ENCODE data around the gene ZPLD1. TPM values are rescaled to one million over a fixed set of nuclear protein-coding genes. Genes with fewer than 3 reads are reported as not detected.

Gene ZPLD1
- total and polyA plus RNA-seq, 9 donors = 0.11 to 0.48 (median 0.27) TPM; not detected in 1

DNA sequence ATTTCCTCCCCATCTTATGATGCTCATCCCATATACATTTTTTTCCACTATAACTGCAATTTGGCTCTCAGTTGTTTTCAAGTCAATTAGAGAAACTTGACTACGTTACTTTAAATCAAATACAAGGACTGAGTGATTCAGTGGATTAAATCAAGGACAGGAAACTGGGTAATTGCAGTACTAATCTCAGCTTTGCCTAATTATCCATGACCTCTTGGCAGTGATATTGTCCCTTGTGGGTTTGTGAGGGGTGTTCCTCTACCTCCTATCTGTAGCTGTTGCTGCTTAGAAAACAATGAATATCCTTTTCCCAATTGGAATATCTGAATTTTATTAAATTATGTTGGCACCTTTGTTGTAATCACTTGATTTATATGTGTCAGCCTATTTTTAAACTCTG, 79.4 kb downstream of the ZPLD1 start:
- TF ChIP-seq, protein P1, sequence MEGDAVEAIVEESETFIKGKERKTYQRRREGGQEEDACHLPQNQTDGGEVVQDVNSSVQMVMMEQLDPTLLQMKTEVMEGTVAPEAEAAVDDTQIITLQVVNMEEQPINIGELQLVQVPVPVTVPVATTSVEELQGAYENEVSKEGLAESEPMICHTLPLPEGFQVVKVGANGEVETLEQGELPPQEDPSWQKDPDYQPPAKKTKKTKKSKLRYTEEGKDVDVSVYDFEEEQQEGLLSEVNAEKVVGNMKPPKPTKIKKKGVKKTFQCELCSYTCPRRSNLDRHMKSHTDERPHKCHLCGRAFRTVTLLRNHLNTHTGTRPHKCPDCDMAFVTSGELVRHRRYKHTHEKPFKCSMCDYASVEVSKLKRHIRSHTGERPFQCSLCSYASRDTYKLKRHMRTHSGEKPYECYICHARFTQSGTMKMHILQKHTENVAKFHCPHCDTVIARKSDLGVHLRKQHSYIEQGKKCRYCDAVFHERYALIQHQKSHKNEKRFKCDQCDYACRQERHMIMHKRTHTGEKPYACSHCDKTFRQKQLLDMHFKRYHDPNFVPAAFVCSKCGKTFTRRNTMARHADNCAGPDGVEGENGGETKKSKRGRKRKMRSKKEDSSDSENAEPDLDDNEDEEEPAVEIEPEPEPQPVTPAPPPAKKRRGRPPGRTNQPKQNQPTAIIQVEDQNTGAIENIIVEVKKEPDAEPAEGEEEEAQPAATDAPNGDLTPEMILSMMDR (IDR thresholded peaks at IDR 0.05) = no peak
- no peak for TF ChIP-seq POLR2A (IDR thresholded peaks at IDR 0.05)
- TF ChIP-seq EP300 (IDR thresholded peaks at IDR 0.05) = no peak

DNA sequence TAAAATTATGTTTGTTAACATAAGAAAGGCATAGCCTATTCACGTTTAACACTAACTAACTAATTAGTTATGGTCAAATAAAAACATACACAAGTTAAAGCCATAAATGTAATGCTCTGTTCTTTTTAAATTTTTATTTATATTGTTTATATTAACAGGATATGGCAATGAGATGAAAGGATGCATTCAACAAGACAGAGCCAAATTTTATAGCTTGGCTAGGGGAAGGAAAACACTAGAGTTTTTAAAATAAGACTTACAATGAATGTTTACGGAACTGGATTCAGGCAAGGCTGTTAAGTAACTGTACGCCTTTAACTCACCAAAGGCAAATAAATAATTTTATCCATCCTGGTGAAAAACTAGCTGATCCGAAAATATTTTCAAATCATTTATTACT, 86.4 kb downstream of the ZPLD1 start:
- WGBS, 3 donors = 37 to 53% (median 42%) methylated on average over 4 of the region's 4 CpGs
- H3K27me3 ChIP-seq = no peaks in the 10 kb centered on the region
- intact Hi-C loops (cut with DNase I) = loop anchor here in 1 of 4 donors (10.0 kb wide), 1 partner anchor 286 kb away; no protein-coding TSS in a partner anchor
- H3K27ac ChIP-seq = no peak overlapping the region
- no peaks in the 10 kb centered on the region for H3K4me1 ChIP-seq (ENCODE audit: insufficient read depth)
- no peak overlapping the region for H3K4me3 ChIP-seq
- H3K36me3 ChIP-seq = no peaks in the 10 kb centered on the region
- H3K9me3 ChIP-seq = peaks cover 0 to 4% of the 10 kb centered on the region in 2 donors
- DNase-seq = no peak
- no peak for TF ChIP-seq POLR2A (IDR thresholded peaks at IDR 0.05)
- TF ChIP-seq, protein P1 (IDR thresholded peaks at IDR 0.05) = no peak
- no peak for TF ChIP-seq EP300 (IDR thresholded peaks at IDR 0.05)

More for the DNA sequence above, 79.4 kb downstream of the ZPLD1 start:
- 25 to 41% (median 27%) methylated on average over 1 of the region's 1 CpG for WGBS, 3 donors
- Histone ChIP-seq H3K36me3 (no peaks in the 10 kb centered on the region), H3K27ac (no peak overlapping the region), H3K4me1 (ENCODE audit: insufficient read depth) (no peaks in the 10 kb centered on the region), H3K27me3 (no peaks in the 10 kb centered on the region), H3K4me3 (no peak overlapping the region), H3K9me3 (peaks cover 0 to 1% of the 10 kb centered on the region in 2 donors)
- intact Hi-C loops (cut with DNase I) = no loop called here
- DNase-seq = no peak

DNA sequence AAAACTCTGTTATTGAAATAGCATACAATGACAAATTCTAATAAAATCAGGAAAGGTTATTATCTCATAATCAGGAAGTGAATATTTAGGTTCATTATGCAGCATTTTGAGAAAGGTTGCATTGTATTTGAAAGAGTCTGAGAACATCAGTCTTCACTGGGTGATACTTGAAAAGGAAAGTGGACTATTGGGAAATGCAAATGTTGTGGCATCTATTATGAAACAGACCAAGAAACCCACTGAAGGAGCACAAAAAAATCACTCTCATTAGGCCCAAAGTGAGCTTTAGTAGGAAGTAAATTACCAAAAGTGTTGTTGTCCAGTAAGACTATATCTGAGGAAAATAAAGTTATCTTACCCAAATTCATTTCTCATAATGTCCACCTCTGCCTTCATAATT, 90.8 kb downstream of the ZPLD1 start:
- TF ChIP-seq POLR2A (IDR thresholded peaks at IDR 0.05) = no peak
- TF ChIP-seq EP300 (IDR thresholded peaks at IDR 0.05) = no peak
- TF ChIP-seq, protein P1 (IDR thresholded peaks at IDR 0.05) = no peak
- Histone ChIP-seq H3K4me1 (ENCODE audit: insufficient read depth) (no peaks in the 10 kb centered on the region), H3K36me3 (no peaks in the 10 kb centered on the region), H3K4me3 (no peak overlapping the region), H3K27ac (no peak overlapping the region), H3K27me3 (no peaks in the 10 kb centered on the region), H3K9me3 (no peaks in the 10 kb centered on the region)
- no peak for DNase-seq
- intact Hi-C loops (cut with DNase I) = loop anchor here in 1 of 4 donors (10.0 kb wide), 1 partner anchor 291 kb away; no protein-coding TSS in a partner anchor

DNA sequence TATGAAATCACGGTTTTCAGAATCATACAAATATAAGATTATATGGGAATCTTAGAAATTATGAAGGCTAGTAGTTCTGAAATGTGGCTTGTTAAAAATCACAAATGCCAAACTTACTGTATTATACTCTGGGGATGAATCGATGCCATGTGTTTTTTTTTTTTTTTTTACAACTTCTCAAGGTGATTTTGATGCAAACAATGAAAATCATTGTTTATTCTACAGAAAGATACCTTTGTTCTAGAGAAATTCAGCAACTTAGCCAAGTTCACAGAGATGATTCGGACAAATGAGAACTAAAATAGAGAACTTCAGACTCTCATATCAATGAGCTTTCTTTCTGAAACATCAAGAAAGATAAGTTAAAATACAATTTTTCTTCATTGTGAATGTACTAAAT, 92.0 kb downstream of the ZPLD1 start:
- TF ChIP-seq, protein P1 (IDR thresholded peaks at IDR 0.05) = no peak
- TF ChIP-seq EP300 (IDR thresholded peaks at IDR 0.05) (no peak), POLR2A (IDR thresholded peaks at IDR 0.05) (no peak)
- Histone ChIP-seq H3K27me3 (no peaks in the 10 kb centered on the region), H3K4me1 (ENCODE audit: insufficient read depth) (no peaks in the 10 kb centered on the region), H3K4me3 (no peak overlapping the region), H3K27ac (no peak overlapping the region), H3K9me3 (no peaks in the 10 kb centered on the region), H3K36me3 (no peaks in the 10 kb centered on the region)
- intact Hi-C loops (cut with DNase I) = loop anchor here in 1 of 4 donors (10.0 kb wide), 1 partner anchor 292 kb away; no protein-coding TSS in a partner anchor
- 89 to 93% (median 92%) methylated on average over 3 of the region's 3 CpGs for WGBS, 3 donors
- DNase-seq = no peak

Data from ovary (tissue), 9 donors.